GM18508 (cell line): ENCODE measurements around the gene HSD11B1.

Experiments used
- ATAC-seq: cut with Tn5 transposase; IDR thresholded peaks from one replicate; pipeline ENCODE4 v1.9.1; 2021; ENCODE audit warnings: moderate number of reproducible peaks; ENCODE audit not compliant: insufficient read depth, unreplicated experiment

HSD11B1 gene

DNA sequence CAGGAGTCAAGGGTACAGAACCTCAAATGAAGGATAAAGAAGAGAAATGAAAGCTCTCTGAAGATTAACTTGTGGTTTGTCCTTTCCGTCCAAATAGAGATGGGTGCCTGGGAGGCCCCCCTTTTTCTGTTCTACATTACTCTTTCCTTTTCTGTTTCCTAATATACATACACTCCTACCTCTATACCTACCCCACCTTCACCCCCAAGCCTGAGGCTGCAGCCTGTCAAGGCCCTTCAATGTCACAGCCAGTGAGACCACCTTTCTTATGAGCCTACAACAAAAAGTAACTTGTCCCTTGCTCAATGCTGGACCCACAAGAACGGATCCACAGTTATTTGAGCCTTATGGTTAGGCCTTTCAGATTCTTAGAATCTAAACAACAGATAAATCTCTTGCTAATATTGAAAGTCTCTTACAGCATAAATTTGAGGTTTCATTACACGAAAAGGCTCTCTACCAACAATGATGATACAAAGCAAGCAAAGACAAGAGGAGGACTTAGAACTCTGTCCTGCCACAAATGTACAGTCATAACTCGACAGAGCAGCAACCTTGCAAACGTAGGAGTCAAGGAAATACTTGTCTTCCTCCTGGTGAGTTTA, 47.1 kb downstream of the HSD11B1 start:
- ATAC-seq: peak; percentile 43

DNA sequence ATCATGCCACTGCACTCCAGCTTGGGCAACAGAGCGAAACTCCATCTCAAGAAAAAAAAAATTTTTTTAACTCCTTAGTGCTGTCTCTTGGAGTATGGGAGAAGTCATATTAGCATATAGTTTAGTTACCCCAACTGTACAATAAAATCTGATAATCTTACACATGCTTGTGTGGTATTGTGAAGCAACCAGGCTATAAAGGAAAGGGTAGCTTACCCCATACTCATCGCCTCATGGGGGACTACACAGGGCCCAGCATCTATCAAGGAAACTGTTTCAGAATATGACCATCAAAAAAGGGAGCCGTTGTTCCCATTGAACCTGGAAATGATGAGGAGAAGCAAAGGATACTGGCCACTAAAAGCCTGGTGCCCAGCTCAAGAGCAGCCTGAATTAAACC, 48.2 kb downstream of the HSD11B1 start:
- ATAC-seq: no peak

DNA sequence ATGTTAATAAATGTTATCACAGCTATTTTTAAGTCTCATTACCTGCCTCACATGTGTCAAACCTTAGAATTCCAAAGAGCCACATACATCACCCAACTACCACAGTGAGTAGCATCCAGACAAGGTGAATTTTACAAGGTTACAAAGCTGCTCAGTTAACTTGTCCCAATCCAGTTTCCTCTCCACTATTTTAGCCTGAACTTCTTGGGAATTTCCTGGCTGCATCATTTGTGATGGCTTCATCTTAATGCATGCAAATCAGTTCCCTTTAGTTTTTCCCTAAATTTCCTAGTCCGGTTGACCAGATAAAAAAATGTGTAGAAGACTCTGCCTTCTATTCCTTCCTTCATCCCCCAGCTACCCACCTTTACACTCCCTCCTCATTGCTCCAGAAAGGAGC, 50.6 kb downstream of the HSD11B1 start:
- ATAC-seq: no peak

DNA sequence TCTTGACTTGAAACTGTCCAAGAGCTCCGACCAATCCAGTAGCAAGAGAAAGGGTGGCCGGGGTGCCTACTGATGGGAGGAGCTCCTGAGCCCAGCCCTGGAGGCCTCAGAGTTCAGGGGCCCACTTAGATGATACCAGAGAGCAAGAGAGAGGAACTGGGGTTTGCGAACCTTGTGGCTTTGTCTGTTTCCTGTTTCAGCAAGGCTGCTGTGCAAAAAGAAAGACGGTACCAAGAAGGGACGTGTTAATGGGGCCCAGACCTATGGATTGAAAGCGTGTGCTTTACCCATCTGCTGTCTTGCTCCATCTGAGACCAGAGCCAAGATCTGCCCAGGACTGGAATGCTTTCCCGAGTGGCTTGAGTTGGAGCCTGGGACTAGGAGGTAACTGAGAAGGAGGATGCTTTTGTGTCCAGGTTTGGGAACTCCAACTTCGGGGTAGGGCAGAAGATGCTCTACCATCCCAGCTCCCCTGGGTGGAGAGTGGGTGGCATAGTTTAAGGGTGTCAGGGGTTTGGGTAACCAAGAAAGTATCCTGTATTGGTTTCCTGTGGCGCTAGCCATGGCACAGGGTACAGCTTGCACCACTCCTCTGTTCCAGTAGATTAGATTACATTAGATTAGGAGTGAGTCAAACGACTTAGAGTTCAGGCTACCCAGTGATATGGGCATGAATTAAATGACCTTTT, 51.4 kb downstream of the HSD11B1 start, which contains the start of gene TRAF3IP3:
TRAF3IP3 (plus strand) TSS at position 128 of the 689 bp plus-strand sequence. CDS start 3,987 bp downstream, outside the sequence.
- peak; percentile 62 for ATAC-seq

DNA sequence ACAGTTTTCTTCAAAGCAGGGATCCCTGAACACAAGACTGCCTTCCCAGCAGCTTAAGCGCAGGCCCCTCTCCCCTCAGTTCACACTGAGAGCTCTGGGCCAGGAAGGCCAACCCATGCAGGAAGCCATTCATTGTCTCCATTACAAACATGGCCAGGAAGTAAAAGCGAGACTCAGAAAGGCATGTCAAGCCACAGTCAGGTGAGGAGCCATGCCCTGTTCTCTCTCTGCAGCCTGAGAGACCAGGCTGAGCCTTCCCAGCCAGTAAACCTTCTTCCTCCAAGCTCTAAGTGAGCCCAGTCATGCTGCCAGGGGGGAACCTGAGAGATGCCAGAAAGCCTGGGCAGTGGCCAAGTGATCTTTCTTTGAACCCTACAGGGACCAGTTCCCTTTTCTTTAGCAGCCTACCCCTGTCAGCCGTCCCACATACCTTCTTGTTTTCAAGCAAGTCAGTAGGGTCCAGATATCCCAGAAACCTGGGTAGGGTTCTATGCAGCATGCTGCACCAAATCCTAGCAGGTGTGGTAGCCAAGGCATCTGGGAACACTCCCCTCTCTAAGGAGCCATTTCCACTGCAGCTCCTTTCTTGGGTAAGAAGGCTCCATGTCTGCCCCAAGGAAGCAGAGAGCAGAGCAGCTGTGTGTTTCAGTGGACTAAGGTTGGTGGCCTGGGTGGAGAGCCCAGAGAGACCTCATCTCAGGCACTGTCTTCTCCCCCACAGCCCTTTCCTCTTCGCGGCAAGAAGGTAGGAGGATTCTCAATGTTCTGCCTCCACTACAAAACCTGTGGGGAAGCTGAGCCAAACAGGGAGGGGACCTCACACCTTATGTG, 52.2 kb downstream of the HSD11B1 start:
- ATAC-seq: no peak

DNA sequence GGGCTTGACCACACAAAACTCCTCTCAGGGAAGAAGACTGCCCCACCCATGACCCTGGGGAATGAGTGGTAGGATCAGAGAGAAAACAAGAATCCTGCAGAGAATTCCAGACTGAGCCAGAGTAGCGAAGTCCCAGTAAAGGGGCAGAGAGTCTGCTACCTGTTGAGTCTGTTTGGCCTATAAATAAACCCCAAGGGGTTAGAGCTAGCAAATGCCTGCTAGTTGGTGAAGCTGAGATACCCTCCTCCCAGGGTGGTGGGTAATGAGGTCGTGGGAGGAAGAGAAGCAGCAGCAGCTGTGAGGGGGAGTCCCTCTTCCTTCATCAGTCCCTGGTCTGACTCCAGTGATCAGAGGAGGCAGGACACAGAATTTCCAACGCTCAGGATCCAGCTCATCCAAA, 53.8 kb downstream of the HSD11B1 start:
- ATAC-seq: no peak

DNA sequence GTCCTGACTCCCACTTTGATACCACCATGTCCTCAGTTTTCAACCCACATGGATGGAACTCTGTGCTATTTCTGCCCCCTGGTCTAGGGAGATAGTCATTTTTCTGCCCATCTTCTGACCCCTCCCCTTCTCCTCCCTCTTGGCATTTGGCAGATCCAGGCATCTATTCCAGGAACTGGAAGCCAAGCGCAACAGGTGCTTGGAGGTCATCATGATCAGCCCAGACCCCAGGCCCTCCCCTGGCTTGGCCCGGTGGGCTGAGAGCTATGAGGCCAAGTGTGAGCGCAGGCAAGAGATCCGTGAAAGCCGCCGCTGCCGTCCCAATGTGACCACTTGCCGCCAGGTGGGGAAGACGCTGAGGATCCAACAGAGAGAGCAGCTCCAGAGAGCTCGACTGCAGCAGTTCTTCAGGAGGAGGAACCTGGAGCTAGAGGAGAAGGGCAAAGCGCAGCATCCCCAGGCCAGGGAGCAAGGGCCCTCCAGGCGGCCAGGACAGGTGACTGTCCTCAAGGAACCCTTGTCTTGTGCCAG, 55.2 kb downstream of the HSD11B1 start:
- no peak for ATAC-seq

DNA sequence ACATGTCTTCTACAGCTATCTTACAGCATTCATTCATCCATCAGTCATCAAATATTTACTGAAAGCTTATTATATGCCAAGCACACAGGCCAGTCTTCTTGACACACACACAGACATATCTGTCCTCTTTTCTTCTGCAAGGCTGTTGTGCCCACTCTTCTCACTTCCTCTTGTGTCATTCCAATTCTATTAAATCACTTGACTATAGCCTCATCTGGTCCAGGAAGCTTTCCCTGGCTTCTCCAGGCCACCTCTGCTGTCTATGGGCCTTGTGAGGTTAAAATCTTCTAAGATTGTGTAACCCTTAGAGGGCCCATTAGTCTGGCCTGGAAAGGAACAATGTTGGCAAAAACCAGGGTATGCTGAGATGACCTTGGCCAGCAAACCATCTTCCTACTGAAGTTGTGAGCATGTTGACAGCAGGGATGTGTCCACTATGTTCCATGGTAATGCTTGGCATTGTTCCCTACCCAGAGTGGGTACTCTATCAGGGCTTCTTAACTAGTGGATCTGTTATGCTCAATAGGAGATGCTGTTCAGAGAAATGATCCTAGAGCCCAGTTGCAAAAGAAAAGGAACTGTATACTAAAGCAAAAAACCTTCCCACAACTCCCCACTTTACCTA, 56.5 kb downstream of the HSD11B1 start:
- no peak for ATAC-seq

DNA sequence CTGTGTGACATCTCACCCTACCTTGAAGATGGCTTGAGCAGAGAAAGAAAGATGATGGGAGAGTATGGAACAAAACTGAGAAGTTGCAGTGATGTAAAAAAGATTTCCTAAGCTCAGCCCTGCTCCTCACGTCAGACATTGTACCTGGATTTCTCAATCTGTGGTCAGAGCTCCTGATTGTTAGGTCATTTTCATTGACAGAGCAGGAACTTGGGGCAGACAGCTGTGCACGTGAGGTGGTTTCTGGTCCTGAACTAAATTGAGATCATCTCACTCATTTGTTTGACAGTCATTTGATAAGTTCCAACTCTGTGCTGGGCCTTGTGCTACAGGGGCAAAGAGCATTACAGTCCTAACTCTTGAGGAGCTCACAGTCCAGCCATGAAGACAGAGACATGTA, 61.4 kb downstream of the HSD11B1 start:
- ATAC-seq: no peak

DNA sequence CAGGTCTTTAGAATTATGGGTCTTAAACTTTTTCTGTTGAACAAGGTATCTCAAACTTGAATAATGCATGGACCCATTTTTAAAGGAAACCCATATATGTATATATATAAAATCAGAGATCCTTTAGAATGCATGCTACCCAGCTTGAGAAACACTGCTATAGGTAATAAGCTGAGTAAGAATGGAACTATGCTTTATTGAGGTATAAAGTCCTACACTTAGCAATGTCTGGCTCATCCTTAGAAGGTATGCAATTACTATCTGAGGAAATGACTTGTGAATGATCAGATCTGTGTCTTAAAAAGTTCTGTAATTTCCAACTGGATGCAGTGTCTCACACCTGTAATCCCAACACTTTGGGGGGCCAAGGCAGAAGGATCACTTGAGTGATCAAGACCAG, 62.5 kb downstream of the HSD11B1 start:
- no peak for ATAC-seq

DNA sequence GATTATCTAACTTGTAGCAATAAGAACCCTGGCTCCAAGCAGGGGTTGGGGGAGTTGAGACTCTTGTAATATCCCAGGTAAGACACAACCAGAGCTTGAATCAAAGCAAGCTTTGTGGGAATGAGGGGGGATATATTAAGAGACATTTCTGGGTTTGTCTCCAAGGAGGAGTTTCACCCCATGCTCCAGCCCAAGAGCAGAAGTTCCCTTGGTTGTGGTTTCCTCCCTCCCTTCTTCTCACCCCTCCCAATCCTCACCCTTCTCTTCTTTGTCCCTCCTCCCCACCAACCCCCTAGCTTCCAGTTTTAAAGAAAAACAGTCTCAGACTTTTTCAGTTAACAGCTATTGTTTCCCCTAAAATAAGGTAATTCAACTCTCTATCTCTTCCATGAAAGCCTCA, 63.1 kb downstream of the HSD11B1 start:
- ATAC-seq: no peak

DNA sequence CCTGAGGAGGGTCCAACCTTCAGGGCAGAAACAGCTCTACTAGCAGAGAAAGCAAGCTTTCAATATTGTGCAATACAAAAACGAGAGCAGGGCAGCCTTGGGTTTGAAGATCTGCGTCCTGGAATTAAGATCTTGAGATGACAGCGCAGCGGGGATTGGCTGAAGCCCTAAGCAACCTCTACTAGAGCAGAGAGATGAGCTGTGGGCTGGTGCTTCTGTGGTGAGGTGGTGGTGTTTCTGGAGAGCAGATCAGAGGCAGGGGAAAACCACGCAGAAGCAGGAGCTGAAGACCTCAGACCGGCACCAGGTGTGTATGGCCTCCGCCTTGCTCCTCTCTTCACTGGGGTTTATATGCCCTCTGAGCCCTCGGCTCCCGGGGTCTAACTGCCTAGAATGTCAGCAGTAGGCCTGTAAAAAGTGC, 63.7 kb downstream of the HSD11B1 start:
- peak; percentile 70 for ATAC-seq

DNA sequence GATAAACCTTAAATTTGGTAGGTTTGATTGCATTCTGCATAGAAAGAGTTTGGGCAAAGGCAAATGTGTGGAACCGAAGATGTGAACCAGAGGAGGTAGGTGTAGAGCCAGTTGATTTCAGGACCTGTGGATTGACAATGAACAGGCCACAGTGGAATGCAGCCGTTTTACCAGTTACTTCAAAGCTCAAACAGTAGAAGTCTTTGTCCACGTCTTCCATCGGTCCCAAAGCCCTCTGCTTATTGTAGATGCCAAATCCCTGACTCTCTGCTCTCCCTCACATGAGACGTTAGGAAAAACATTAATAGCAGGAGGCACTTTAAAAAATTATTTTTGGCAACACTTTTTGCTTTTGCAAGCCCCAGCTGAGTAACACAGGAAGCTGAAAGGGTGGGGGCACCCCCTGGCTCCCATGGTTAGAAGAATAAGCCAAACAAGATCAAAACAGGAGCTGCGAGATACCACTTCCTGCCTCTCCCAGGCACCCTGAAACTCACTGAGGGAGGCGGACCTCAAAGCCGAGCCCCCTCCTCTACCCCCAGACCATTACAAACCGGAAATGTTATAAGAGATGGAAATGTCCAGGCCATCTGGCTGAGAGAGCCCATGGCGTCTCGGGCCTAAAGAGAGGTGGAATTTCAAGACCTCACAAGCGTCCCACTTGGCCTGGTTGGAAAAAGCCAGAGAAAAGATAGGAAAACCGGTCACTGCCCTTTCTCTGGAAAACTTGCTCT, 64.7 kb downstream of the HSD11B1 start:
- ATAC-seq: peak; percentile 70

DNA sequence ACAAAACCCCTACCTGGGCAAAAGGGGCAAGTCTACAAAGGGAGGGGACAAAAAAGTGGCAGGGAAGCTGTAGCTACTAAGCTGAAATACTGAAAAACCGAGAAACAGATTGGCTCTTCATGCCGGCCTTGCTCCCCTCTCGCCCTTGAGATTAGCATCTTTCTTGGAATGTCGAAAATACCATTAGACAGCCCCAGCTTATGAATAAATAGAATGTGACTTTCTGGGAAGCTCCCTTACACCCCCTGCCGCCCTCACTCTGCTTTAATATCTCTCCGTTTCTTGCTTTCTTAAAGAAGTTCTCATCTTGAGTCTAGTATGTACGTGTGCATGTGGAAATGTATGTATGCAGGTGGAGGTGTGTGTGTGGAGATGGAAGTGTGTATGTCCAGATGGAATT, 65.3 kb downstream of the HSD11B1 start:
- ATAC-seq: no peak

DNA sequence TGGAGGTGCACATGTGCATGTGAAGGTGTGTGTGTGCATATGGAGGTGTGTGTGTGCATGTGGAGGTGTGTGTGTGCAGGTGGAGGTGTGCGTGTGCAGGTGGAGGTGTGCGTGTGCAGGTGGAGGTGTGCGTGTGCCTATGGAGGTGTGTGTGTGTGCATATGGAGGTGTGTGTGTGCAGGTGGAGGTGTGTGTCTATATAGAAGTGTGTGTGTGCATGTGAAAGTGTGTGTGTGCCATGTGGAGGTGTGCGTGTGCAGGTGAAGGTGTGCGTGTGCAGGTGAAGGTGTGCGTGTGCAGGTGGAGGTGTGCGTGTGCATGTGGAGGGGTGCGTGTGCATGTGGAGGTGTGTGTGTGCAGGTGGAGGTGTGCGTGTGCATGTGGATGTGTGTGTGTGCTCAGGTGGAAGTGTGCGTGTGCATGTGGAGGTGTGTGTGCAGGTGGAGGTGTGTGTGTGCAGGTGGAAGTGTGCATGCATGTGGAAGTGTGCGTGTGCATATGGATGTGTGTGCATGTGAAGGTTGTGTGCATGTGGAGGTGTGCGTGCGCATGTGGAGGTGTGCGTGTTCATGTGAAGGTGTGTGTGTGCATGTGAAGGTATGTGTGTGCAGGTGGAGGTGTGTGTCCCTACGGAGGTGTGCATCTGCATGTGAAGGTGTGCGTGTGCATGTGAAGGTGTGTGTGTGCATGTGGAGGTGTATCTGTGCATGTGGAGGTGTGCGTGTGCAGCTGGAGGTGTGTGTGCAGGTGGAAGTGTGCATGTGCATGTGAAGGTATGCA, 66.2 kb downstream of the HSD11B1 start:
- ATAC-seq: no peak

DNA sequence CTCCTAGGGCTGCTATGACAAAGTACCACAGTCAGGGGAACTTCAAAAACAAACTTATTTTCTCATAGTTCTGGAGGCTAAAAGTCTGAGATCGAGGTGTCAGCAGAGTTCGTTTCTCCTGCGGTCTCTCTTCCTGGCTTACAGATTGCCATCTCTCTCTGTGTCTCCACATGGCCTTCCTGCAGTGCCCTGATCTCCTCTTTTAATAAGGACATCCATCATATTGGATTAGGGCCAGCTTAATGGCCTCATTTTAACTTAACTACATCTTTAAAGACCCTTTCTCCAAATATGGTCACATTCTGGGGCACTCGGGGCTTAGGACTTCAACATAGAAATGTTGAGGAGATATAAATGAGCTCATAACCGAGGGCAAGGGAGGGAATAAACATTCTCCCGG, 67.5 kb downstream of the HSD11B1 start:
- no peak for ATAC-seq

DNA sequence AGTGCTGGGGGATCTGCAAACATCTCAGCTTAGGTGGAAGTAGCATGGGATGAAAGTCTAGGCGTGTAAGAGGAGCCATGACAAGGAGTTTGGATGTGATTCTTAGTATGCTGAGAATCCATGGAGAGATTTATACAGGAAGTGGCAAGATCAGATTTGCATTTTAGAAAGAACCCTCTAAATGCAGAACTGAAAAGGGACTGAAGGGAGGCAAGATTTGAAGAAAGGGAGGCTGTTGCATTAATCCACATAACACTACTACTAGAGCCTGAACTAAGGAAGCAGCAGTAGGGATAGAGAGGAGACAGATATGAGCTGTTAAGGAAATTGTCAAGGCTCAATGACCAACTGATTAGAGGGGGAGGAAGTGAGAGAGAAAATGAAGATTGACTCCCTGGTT, 69.9 kb downstream of the HSD11B1 start:
- ATAC-seq: no peak

DNA sequence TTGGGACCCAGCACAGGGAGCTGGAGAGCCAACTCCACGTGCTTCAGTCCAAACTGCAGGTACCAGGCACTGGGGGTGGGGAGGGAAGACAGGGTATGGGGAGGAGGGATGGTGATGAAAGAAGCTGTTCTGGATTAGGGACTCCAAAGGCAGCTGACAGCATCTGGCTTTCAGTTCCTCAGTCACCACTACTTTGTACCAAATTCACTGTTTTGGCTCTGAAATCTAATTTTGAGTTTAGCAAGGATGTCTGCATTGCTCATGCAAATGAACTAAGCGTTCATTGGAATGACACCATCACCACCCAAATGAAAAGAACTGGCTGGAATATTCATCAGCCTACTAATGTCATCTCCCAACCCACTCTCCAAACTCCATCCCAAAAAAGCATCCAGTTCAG, 71.0 kb downstream of the HSD11B1 start:
- ATAC-seq: no peak

DNA sequence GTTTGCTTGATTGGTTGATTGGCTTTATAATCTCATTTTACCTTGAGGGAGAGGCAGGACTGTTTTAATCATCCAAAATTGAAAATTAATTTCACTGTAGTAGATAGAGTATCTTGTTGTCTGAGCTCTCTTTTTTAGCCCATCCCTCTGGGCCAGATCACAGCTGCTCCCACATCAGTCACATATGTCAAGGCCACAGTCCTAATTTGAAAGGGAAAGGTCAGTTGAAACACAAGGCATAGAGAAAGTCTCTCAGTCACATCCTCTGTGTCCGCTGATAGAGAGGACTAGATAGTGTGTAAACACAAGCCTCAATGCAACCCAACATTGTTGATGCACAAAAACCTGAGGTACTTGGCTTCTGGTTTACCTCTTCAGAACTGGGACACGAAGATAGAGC, 72.9 kb downstream of the HSD11B1 start:
- ATAC-seq: no peak
